Measurements from ENCODE around the gene SDF2. TPM values are rescaled to one million over a fixed set of nuclear protein-coding genes. Genes with fewer than 3 reads are reported as not detected.
A peak's percentile ranks its signal among the peaks of the same experiment; 100 is the strongest.
"Not testable (repeated sequence)": the region's sequence is repeated elsewhere in the genome, so short reads cannot be mapped to it uniquely, and the experiment has no call there.

Gene SDF2
- total RNA-seq, 2 donors from 2014 or later = 36.1 to 65.2 TPM

GRCh38 chr17:28665994-28666393, 4.3 kb upstream of the SDF2 start:
- no peak for DNase-seq (ENCODE audit: low spot score)
- Mint-ChIP-seq H3K4me3 (no peak overlapping the region), H3K27ac (peak overlapping the region in 1 of 2 donors; percentile 13), H3K27me3 (no peaks in the 10 kb centered on the region), H3K9me3 (no peaks in the 10 kb centered on the region), H3K4me1 (ENCODE audit: low read depth in 2 of 2) (peaks cover 37 to 49% of the 10 kb centered on the region in 2 donors), H3K36me3 (peaks cover 15% of the 10 kb centered on the region)
- no peak for ATAC-seq

- no peaks in the 10 kb centered on the region for H3K9me3 Mint-ChIP-seq
- H3K4me3 Mint-ChIP-seq = peak overlapping the region; percentile 92
- DNase-seq (ENCODE audit: low spot score) (no peak), ATAC-seq (no peak)
- H3K27me3 Mint-ChIP-seq = no peaks in the 10 kb centered on the region
- H3K4me1 Mint-ChIP-seq (ENCODE audit: low read depth in 2 of 2) = peaks cover 50 to 63% of the 10 kb centered on the region in 2 donors
- H3K27ac Mint-ChIP-seq = peak overlapping the region; percentile 98 to 100
- peaks cover 15% of the 10 kb centered on the region for H3K36me3 Mint-ChIP-seq
These were observed 2.0 kb upstream of the SDF2 start for GRCh38 chr17:28663723-28664122.

GRCh38 chr17:28662527-28662829, 772 bp upstream of the SDF2 start:
- no peak for DNase-seq (ENCODE audit: low spot score)
- Mint-ChIP-seq H3K36me3 (peaks cover 21% of the 10 kb centered on the region), H3K9me3 (no peaks in the 10 kb centered on the region), H3K27ac (peak overlapping the region; percentile 98 to 100), H3K27me3 (no peaks in the 10 kb centered on the region), H3K4me3 (peak overlapping the region; percentile 92), H3K4me1 (ENCODE audit: low read depth in 2 of 2) (peaks cover 46 to 57% of the 10 kb centered on the region in 2 donors)
- no peak for ATAC-seq

GRCh38 chr17:28659497-28659881, 2.2 kb downstream of the SDF2 start:
- Mint-ChIP-seq H3K4me1 (ENCODE audit: low read depth in 2 of 2) (peaks cover 41 to 50% of the 10 kb centered on the region in 2 donors), H3K27ac (peak overlapping the region in 1 of 2 donors; percentile 100), H3K36me3 (peaks cover 18% of the 10 kb centered on the region), H3K4me3 (peak overlapping the region; percentile 92)
- not testable (repeated sequence) for ATAC-seq; H3K27me3 Mint-ChIP-seq; H3K9me3 Mint-ChIP-seq; DNase-seq (ENCODE audit: low spot score)

- not testable (repeated sequence) for H3K4me3 Mint-ChIP-seq; H3K27ac Mint-ChIP-seq; H3K9me3 Mint-ChIP-seq; H3K27me3 Mint-ChIP-seq; DNase-seq (ENCODE audit: low spot score); ATAC-seq
- Mint-ChIP-seq H3K4me1 (ENCODE audit: low read depth in 2 of 2) (peaks cover 38 to 44% of the 10 kb centered on the region in 2 donors), H3K36me3 (peaks cover 18% of the 10 kb centered on the region)
These were observed 2.8 kb downstream of the SDF2 start for GRCh38 chr17:28658766-28659496.

GRCh38 chr17:28658342-28658741, 3.4 kb downstream of the SDF2 start:
- H3K27me3 Mint-ChIP-seq; DNase-seq (ENCODE audit: low spot score); H3K4me3 Mint-ChIP-seq; H3K27ac Mint-ChIP-seq; ATAC-seq; H3K9me3 Mint-ChIP-seq: not testable (repeated sequence)
- Mint-ChIP-seq H3K4me1 (ENCODE audit: low read depth in 2 of 2) (peaks cover 33 to 38% of the 10 kb centered on the region in 2 donors), H3K36me3 (peaks cover 13% of the 10 kb centered on the region)

- ATAC-seq = no peak
- Mint-ChIP-seq H3K9me3 (no peaks in the 10 kb centered on the region), H3K27ac (no peak overlapping the region), H3K36me3 (peaks cover 11% of the 10 kb centered on the region), H3K4me3 (no peak overlapping the region), H3K27me3 (no peaks in the 10 kb centered on the region), H3K4me1 (ENCODE audit: low read depth in 2 of 2) (peaks cover 27 to 32% of the 10 kb centered on the region in 2 donors)
- DNase-seq (ENCODE audit: low spot score) = no peak
These were observed 4.0 kb downstream of the SDF2 start for GRCh38 chr17:28657756-28658155.

- no peak overlapping the region for H3K4me3 Mint-ChIP-seq
- H3K27ac Mint-ChIP-seq = no peak overlapping the region
- DNase-seq (ENCODE audit: low spot score) (no peak), ATAC-seq (peak in 1 of 2 donors; percentile 48)
- H3K36me3 Mint-ChIP-seq = peaks cover 11% of the 10 kb centered on the region
- peaks cover 18% of the 10 kb centered on the region in 2 donors for H3K4me1 Mint-ChIP-seq (ENCODE audit: low read depth in 2 of 2)
- H3K9me3 Mint-ChIP-seq = no peaks in the 10 kb centered on the region
- no peaks in the 10 kb centered on the region for H3K27me3 Mint-ChIP-seq
These were observed 6.5 kb downstream of the SDF2 start for GRCh38 chr17:28655160-28655559.

- Mint-ChIP-seq H3K36me3 (peaks cover 17% of the 10 kb centered on the region), H3K9me3 (no peaks in the 10 kb centered on the region), H3K27me3 (no peaks in the 10 kb centered on the region), H3K27ac (no peak overlapping the region), H3K4me3 (no peak overlapping the region), H3K4me1 (ENCODE audit: low read depth in 2 of 2) (peaks cover 18 to 26% of the 10 kb centered on the region in 2 donors)
- ATAC-seq = no peak
- no peak for DNase-seq (ENCODE audit: low spot score)
These were observed 13.0 kb downstream of the SDF2 start for GRCh38 chr17:28648698-28649097.

- H3K4me1 Mint-ChIP-seq (ENCODE audit: low read depth in 2 of 2) = peaks cover 34 to 45% of the 10 kb centered on the region in 2 donors
- H3K27me3 Mint-ChIP-seq = no peaks in the 10 kb centered on the region
- ATAC-seq = no peak
- peaks cover 28% of the 10 kb centered on the region for H3K36me3 Mint-ChIP-seq
- H3K4me3 Mint-ChIP-seq = peak overlapping the region; percentile 97
- no peaks in the 10 kb centered on the region for H3K9me3 Mint-ChIP-seq
- DNase-seq (ENCODE audit: low spot score) = no peak
- peak overlapping the region; percentile 92 to 94 for H3K27ac Mint-ChIP-seq
These were observed 15.5 kb downstream of the SDF2 start for GRCh38 chr17:28646039-28646754.

GRCh38 chr17:28645576-28645939, 16.1 kb downstream of the SDF2 start:
- DNase-seq (ENCODE audit: low spot score) = no peak
- no peaks in the 10 kb centered on the region for H3K9me3 Mint-ChIP-seq
- peak overlapping the region; percentile 97 for H3K4me3 Mint-ChIP-seq
- ATAC-seq = no peak
- H3K27ac Mint-ChIP-seq = peak overlapping the region; percentile 92 to 94
- H3K27me3 Mint-ChIP-seq = no peaks in the 10 kb centered on the region
- H3K4me1 Mint-ChIP-seq (ENCODE audit: low read depth in 2 of 2) = peaks cover 34 to 46% of the 10 kb centered on the region in 2 donors
- peaks cover 29% of the 10 kb centered on the region for H3K36me3 Mint-ChIP-seq

- peaks cover 34% of the 10 kb centered on the region for H3K36me3 Mint-ChIP-seq
- no peaks in the 10 kb centered on the region for H3K9me3 Mint-ChIP-seq
- peak within 1 kb of the TSS; percentile 92 to 94 for H3K27ac Mint-ChIP-seq
- H3K4me3 Mint-ChIP-seq = peak within 1 kb of the TSS; percentile 97
- peaks cover 37 to 49% of the 10 kb centered on the region in 2 donors for H3K4me1 Mint-ChIP-seq (ENCODE audit: low read depth in 2 of 2)
- peak; percentile 100 for ATAC-seq
- DNase-seq (ENCODE audit: low spot score) = peak; percentile 96
- H3K27me3 Mint-ChIP-seq = no peaks in the 10 kb centered on the region
These were observed 16.7 kb downstream of the SDF2 start, which contains the start of gene BLTP2 for GRCh38 chr17:28644787-28645575. Gene BLTP2 (minus strand): TSS chr17:28645158. CDS start chr17:28645056, 102 bp downstream.

GRCh38 chr17:28643983-28644786, 17.5 kb downstream of the SDF2 start:
- H3K36me3 Mint-ChIP-seq = peaks cover 39% of the 10 kb centered on the region
- peaks cover 41 to 53% of the 10 kb centered on the region in 2 donors for H3K4me1 Mint-ChIP-seq (ENCODE audit: low read depth in 2 of 2)
- peak; percentile 1 to 2 for ATAC-seq

More at GRCh38 chr17:28643983-28644786, 17.5 kb downstream of the SDF2 start:
- no peak for DNase-seq (ENCODE audit: low spot score)
- H3K4me3 Mint-ChIP-seq = peak overlapping the region; percentile 97
- no peaks in the 10 kb centered on the region for H3K27me3 Mint-ChIP-seq
- H3K9me3 Mint-ChIP-seq = no peaks in the 10 kb centered on the region
- H3K27ac Mint-ChIP-seq = peak overlapping the region; percentile 72 to 94

All from natural killer cell treated with Interleukin-12 subunit alpha and Interleukin-12 subunit beta and Interleukin-15 and Interleukin-18, amount 100 ng/mL, for 72 hours (primary cell).